ENCODE measurements around the gene UBXN2A.

The UBXN2A gene, protein sequence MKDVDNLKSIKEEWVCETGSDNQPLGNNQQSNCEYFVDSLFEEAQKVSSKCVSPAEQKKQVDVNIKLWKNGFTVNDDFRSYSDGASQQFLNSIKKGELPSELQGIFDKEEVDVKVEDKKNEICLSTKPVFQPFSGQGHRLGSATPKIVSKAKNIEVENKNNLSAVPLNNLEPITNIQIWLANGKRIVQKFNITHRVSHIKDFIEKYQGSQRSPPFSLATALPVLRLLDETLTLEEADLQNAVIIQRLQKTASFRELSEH

DNA sequence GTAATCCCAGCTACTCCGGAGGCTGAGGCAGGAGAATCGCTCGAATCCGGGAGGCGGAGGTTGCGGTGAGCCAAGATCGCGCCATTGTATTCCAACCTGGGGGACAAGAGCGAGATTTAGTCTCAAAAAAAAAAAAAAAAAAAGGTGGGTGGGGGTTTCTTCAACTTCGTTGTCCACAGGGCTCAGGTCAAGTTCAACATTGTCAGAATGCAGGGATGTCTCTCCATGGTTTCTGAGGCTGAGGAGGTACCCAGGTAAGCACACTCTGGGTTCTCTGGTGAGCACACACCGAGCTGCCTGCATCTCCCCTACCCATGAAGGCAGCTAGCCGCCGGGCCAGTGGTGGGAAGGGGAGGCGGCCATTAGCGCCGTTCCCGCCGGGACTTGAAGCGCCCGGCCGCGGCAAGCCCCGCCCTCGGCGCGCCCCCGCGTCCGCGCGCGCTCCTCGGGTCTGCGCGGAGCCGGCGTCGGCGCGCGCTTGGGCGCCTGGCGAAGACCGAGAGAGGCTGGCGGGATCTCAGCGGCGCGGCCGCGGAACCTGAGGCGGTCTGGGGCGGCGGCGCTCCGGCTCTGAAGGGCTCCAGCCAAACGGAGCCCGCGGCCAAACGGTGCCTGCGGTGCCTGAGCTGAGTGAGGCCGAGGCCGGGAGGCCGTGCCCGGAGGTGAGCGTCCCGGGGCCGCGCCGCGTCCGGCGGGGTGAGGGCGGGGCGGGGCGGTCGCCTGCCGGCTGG, at the start of gene UBXN2A:
Gene UBXN2A, plus strand, starts transcription at position 477 of the 731 bp plus-strand sequence. CDS start 17,852 bp downstream, outside the sequence.
- DNase-seq (ENCODE audit: low read depth in 3 of 3) = peak; percentile 38 to 62 (median 62)

DNA sequence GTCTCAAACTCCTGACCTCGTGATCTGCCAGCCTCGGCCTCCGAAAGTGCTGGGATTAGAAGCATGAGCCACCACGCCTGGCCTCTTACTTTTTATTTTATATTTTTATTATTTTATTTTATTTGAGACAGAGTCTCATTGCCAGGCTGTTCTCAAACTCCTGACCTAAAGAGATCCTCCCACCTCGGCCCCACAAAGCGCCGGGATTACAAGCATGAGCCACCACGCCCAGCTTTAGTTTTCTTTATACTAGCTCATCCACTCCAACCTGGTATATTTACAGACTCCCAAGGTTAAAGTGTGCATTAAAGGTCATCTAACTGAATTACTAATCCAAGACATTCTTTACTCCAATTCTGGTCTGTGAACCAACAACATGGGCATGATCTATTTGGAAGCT, 40.1 kb upstream of the UBXN2A start:
- DNase-seq (ENCODE audit: low read depth in 3 of 3) = no peak

DNA sequence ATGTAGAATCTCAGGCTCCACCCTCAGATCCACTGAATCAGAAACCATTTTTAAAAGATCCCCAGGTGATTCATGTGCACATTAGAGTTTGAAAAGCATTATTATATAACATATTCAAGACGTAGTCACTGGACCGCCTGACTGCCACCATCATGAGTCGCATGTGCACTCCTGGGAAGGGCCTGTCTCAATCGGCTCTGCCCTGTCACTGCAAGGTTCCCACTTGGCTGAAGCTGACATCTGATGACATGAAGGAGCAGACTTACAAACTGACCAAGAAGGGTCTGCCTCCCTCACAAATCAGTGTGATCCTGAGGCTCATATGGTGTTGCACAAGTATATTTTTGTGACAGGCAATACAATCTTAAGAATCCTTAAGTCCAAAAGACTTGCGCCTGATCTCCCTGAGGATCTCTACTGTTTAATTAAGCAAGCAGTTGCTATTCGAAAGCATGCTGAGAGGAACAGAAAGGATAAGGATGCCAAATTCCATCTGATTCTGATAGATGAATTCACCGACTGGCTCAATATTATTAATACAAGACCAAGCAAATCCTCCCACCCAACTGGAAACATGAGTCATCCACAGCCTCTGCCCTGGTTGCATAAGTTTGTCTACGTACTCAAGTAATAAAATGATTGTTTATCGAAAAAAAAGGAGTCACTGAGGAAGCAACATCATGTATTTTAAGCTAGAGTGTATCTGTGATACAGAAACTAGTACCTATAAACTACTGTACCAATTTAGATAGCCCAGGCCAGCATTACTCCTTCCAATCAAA, 39.5 kb upstream of the UBXN2A start:
- no peak for DNase-seq (ENCODE audit: low read depth in 3 of 3)

- DNase-seq (ENCODE audit: low read depth in 3 of 3) = no peak
Observed at GRCh38 chr2:23901966-23902846, 38.1 kb upstream of the UBXN2A start.

DNA sequence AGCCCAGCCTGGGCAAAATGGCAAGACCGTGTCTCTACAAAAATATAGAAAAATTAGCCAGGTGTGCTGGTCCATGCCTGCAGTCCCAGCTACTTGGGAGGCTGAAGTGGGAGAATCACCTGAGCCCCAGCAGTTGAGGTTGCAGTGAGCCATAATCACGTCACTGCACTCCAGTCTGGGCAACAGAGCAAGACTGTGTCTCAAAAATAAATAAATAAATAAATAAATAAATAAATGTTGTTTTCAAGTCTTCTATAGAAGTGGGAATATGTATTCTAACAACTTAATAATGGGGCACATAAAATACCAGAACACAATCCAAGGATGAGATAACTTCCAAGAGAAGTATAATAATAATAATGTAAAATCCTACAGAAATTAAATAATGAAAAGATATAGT, 37.2 kb upstream of the UBXN2A start:
- DNase-seq (ENCODE audit: low read depth in 3 of 3) = no peak

DNA sequence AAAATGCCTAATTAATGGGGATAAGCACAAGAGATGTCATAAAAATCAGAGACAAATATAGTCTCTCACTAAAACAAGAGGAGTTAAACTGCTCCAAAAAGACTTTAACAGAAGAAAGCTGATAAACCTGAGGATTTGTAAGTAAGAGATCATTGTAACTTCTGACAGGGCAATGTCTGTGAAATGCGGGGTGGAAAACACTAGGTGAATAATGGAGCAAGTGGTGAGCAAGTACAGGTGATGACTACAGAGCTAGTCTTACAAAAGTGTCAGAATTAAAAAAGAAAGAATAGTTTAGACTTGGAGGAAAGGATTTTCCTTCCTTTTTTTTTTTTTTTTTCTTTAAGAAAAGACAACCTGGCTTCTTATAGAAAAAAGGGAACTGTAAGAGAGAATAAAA, 36.0 kb upstream of the UBXN2A start:
- DNase-seq (ENCODE audit: low read depth in 3 of 3) = no peak

- no peak for DNase-seq (ENCODE audit: low read depth in 3 of 3)
Observed at GRCh38 chr2:23904692-23905091, 35.6 kb upstream of the UBXN2A start.

GRCh38 chr2:23905155-23905554, 35.1 kb upstream of the UBXN2A start:
- DNase-seq (ENCODE audit: low read depth in 3 of 3) = no peak

GRCh38 chr2:23912054-23912453, 28.2 kb upstream of the UBXN2A start:
- DNase-seq (ENCODE audit: low read depth in 3 of 3) = no peak

- no peak for DNase-seq (ENCODE audit: low read depth in 3 of 3)
Observed at GRCh38 chr2:23915327-23915726, 24.9 kb upstream of the UBXN2A start.

- no peak for DNase-seq (ENCODE audit: low read depth in 3 of 3)
Observed at GRCh38 chr2:23916727-23917405, 23.4 kb upstream of the UBXN2A start.

- DNase-seq (ENCODE audit: low read depth in 3 of 3) = no peak
Observed at GRCh38 chr2:23918837-23919489, 21.3 kb upstream of the UBXN2A start.

DNA sequence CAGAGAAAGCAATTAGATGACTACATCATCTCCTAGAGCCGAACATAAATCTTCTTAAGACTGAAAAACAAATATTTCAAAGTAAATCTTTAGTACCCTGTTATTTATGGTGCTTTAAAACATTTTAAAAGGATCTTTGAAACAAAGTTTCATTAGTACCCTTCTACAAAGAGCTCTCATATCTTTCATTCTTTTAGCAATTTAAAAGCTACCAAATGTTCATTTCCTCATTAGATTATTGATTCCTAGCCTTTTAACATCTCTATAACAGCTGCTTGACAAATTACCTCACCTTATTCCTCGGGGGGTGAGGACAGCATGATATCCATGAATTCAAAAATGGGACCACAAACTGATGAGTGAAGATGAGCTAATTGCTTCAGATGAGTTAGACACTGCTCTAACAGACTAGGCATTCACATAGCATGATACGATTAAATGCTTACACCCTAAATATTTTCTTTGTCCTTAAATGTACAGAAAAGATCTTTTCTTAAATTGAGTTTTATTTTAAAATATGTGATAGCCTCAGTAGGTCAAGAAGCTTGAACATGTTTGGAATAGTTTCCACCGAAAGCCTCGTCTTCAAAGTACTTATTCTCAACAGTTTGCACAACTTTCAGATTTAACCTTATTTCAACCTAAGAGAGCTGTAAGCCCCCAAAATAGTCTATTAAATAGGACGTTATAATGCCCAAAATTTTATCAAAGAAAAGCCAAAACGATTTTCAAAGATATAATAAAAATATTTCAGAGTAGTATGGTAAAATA, 15.5 kb upstream of the UBXN2A start:
- DNase-seq (ENCODE audit: low read depth in 3 of 3) = no peak

- peak; percentile 10 to 29 (median 26) for DNase-seq (ENCODE audit: low read depth in 3 of 3)
Observed at GRCh38 chr2:23925702-23926289, 14.5 kb upstream of the UBXN2A start.

- DNase-seq (ENCODE audit: low read depth in 3 of 3) = peak in 1 of 3 experiments; percentile 16
Observed at GRCh38 chr2:23926290-23926749, 13.9 kb upstream of the UBXN2A start.

DNA sequence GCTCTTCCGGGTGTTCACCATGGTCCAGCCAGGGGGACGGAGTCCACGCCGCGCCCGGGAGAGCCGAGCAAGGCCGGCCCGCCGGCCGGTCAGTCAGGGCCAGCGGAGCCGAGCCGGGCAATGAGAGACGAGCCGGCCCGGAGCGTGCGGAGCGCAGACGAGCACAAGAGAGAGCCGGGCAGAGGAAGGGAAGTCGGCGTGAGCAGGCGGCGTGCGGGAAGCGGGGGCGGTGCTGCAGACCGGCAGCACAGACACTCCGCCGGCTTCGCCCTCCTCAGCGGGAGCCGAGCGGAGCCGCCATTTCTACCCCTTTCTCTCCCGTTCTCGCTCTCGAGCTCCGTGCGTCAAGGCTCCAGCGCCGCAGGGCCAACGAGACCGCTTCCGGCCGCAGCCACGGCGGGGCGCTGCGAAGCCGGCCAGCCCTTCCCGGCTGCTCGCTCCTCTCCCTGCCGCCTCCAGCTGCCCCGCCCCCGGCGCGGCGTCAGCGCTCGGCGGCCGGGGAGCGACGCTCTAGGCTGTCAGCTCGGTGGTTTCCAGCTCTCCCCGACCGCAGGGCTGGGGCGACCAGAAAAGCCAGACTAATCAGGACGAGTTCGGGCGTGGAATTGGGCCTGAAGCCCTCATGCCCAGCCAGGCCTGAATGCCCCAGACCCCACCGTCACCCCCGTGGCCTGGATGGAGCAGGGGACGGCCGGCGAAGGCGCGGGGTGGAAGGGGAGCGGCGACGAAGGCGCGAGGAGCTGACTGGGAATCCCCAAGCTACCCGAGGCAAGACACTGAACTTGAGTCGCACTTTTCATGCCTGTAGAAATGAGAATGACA, 13.3 kb upstream of the UBXN2A start, which contains the start of gene ATAD2B:
Gene ATAD2B, minus strand, starts transcription at position 374 of the 822 bp plus-strand sequence. Its CDS starts 353 bp downstream, at position 21.
- DNase-seq (ENCODE audit: low read depth in 3 of 3) = peak; percentile 84 to 93 (median 92)

GRCh38 chr2:23934259-23934658, 6.0 kb upstream of the UBXN2A start:
- no peak for DNase-seq (ENCODE audit: low read depth in 3 of 3)

All from stimulated activated CD4-positive, alpha-beta T cell treated with anti-CD3 and anti-CD28 coated beads, TNF-alpha, amount 100 ng/mL, for 4 hours (primary cell).